MG63 (cell line): ENCODE results near the gene DNASE1L3. TPM values are rescaled to one million over a fixed set of nuclear protein-coding genes. Genes with fewer than 3 reads are reported as not detected.
A peak's percentile ranks its signal among the peaks of the same experiment; 100 is the strongest.

Experiments
- DNase-seq: peaks from one replicate; pipeline ENCODE4 v3.0.0-alpha.2; 2020
- H3K27me3 ChIP-seq: fragments of 250-450 bp; sonication (Bioruptor Pico); 2 replicates; pipeline ENCODE4 v1.5.1; 2020; ENCODE audit warnings: mild to moderate bottlenecking, moderate library complexity
- H3K36me3 ChIP-seq: fragments of 250-450 bp; sonication (Bioruptor Pico); 2 replicates; pipeline ENCODE4 v1.5.1; 2020; ENCODE audit warnings: mild to moderate bottlenecking, moderate library complexity
- H3K4me3 ChIP-seq: fragments of 250-450 bp; sonication (Bioruptor Pico); 2 replicates; pipeline ENCODE4 v1.5.1; 2020; ENCODE audit warnings: mild to moderate bottlenecking, moderate library complexity
- H3K9me3 ChIP-seq: fragments of 250-450 bp; sonication (Bioruptor Pico); 2 replicates; pipeline ENCODE4 v1.5.1; 2020; ENCODE audit warnings: mild to moderate bottlenecking, moderate library complexity
- total RNA-seq: library from RNA; depleted of rRNA; stranded (reverse); fragments of >200 nt; shearing (Covaris generic); gene quantifications from 2 replicates; pipeline ENCODE4 v1.2.3, GENCODE V29; 2014; ENCODE audit warnings: low replicate concordance

DNASE1L3 gene
- total RNA-seq, 1 experiment from 2014 or later: not detected

- no peak for DNase-seq
- H3K27me3 ChIP-seq: no peaks in the 10 kb centered on the region
- H3K4me3 ChIP-seq: no peak overlapping the region
- H3K36me3 ChIP-seq: no peaks in the 10 kb centered on the region
- H3K9me3 ChIP-seq: no peaks in the 10 kb centered on the region
Observed at GRCh38 chr3:58176827-58177489, 33.8 kb downstream of the DNASE1L3 start.

- DNase-seq: no peak
- Histone ChIP-seq H3K9me3 (no peaks in the 10 kb centered on the region), H3K36me3 (no peaks in the 10 kb centered on the region), H3K27me3 (no peaks in the 10 kb centered on the region), H3K4me3 (no peak overlapping the region)
Observed at GRCh38 chr3:58176185-58176530, 34.6 kb downstream of the DNASE1L3 start.

GRCh38 chr3:58175437-58176184 is 35.2 kb downstream of the DNASE1L3 start:
- no peak for DNase-seq
- Histone ChIP-seq H3K4me3 (no peak overlapping the region), H3K27me3 (no peaks in the 10 kb centered on the region), H3K36me3 (peaks cover 4% of the 10 kb centered on the region), H3K9me3 (no peaks in the 10 kb centered on the region)

- DNase-seq: no peak
- Histone ChIP-seq H3K27me3 (no peaks in the 10 kb centered on the region), H3K4me3 (no peak overlapping the region), H3K9me3 (no peaks in the 10 kb centered on the region), H3K36me3 (peaks cover 9% of the 10 kb centered on the region)
Observed at GRCh38 chr3:58175187-58175436, 35.7 kb downstream of the DNASE1L3 start.

- no peaks in the 10 kb centered on the region for H3K27me3 ChIP-seq
- peaks cover 14% of the 10 kb centered on the region for H3K36me3 ChIP-seq
- DNase-seq: no peak
- H3K4me3 ChIP-seq: no peak overlapping the region
- no peaks in the 10 kb centered on the region for H3K9me3 ChIP-seq
Observed at GRCh38 chr3:58173669-58174398, 36.9 kb downstream of the DNASE1L3 start.

- Histone ChIP-seq H3K9me3 (no peaks in the 10 kb centered on the region), H3K27me3 (no peaks in the 10 kb centered on the region), H3K36me3 (peaks cover 21% of the 10 kb centered on the region), H3K4me3 (no peak overlapping the region)
- DNase-seq: no peak
Observed at GRCh38 chr3:58173029-58173668, 37.6 kb downstream of the DNASE1L3 start.

- H3K36me3 ChIP-seq: peaks cover 30% of the 10 kb centered on the region
- no peaks in the 10 kb centered on the region for H3K27me3 ChIP-seq
- no peak overlapping the region for H3K4me3 ChIP-seq
- no peaks in the 10 kb centered on the region for H3K9me3 ChIP-seq
- DNase-seq: no peak
Observed at GRCh38 chr3:58171126-58171525, 39.6 kb downstream of the DNASE1L3 start.

- no peak for DNase-seq
- Histone ChIP-seq H3K4me3 (no peak overlapping the region), H3K36me3 (peaks cover 37% of the 10 kb centered on the region)
Observed at GRCh38 chr3:58170376-58170775, 40.4 kb downstream of the DNASE1L3 start.

GRCh38 chr3:58169371-58169770 is 41.4 kb downstream of the DNASE1L3 start:
- DNase-seq: no peak
- Histone ChIP-seq H3K36me3 (peaks cover 44% of the 10 kb centered on the region), H3K9me3 (no peaks in the 10 kb centered on the region), H3K27me3 (no peaks in the 10 kb centered on the region), H3K4me3 (no peak overlapping the region)

More at GRCh38 chr3:58170376-58170775, 40.4 kb downstream of the DNASE1L3 start:
- no peaks in the 10 kb centered on the region for H3K27me3 ChIP-seq
- H3K9me3 ChIP-seq: no peaks in the 10 kb centered on the region

GRCh38 chr3:58168498-58168897 is 42.3 kb downstream of the DNASE1L3 start:
- no peak overlapping the region for H3K4me3 ChIP-seq
- no peaks in the 10 kb centered on the region for H3K9me3 ChIP-seq
- no peaks in the 10 kb centered on the region for H3K27me3 ChIP-seq
- H3K36me3 ChIP-seq: peaks cover 53% of the 10 kb centered on the region
- no peak for DNase-seq

GRCh38 chr3:58167431-58168351 is 43.1 kb downstream of the DNASE1L3 start:
- Histone ChIP-seq H3K4me3 (no peak overlapping the region), H3K27me3 (no peaks in the 10 kb centered on the region), H3K9me3 (no peaks in the 10 kb centered on the region), H3K36me3 (peaks cover 61% of the 10 kb centered on the region)
- DNase-seq: peak; percentile 37

GRCh38 chr3:58164906-58165821 is 45.6 kb downstream of the DNASE1L3 start:
- DNase-seq: no peak
- no peaks in the 10 kb centered on the region for H3K27me3 ChIP-seq
- H3K36me3 ChIP-seq: peaks cover 76% of the 10 kb centered on the region
- no peak overlapping the region for H3K4me3 ChIP-seq
- H3K9me3 ChIP-seq: no peaks in the 10 kb centered on the region

GRCh38 chr3:58164199-58164879 is 46.4 kb downstream of the DNASE1L3 start:
- Histone ChIP-seq H3K9me3 (no peaks in the 10 kb centered on the region), H3K36me3 (peaks cover 79% of the 10 kb centered on the region), H3K27me3 (no peaks in the 10 kb centered on the region), H3K4me3 (no peak overlapping the region)
- DNase-seq: peak; percentile 40

- no peaks in the 10 kb centered on the region for H3K9me3 ChIP-seq
- H3K27me3 ChIP-seq: no peaks in the 10 kb centered on the region
- DNase-seq: no peak
- H3K4me3 ChIP-seq: no peak overlapping the region
- peaks cover 74% of the 10 kb centered on the region for H3K36me3 ChIP-seq
Observed at GRCh38 chr3:58163234-58163633, 47.5 kb downstream of the DNASE1L3 start.
